HepG2 (cell line): Measurements from ENCODE around the gene YWHAB. TPM values are rescaled to one million over a fixed set of nuclear protein-coding genes. Genes with fewer than 3 reads are reported as not detected.

Experiments
- ARID2 ChIP-seq: sonication (generic); formaldehyde crosslinking; IDR thresholded peaks from 2 replicates; pipeline ENCODE4 v1.8.1; 2022; ENCODE audit warnings: mild to moderate bottlenecking, missing genetic modification reagents, borderline replicate concordance
- BATF2 ChIP-seq: sonication (generic); formaldehyde crosslinking; IDR thresholded peaks from 2 replicates; pipeline ENCODE4 v1.8.0; 2022; ENCODE audit warnings: mild to moderate bottlenecking, missing genetic modification reagents, moderate library complexity
- E2F1 ChIP-seq: sonication (generic); formaldehyde crosslinking; IDR thresholded peaks from 2 replicates; pipeline ENCODE4 v1.5.0; 2020; ENCODE audit warnings: missing genetic modification reagents
- ELF1 ChIP-seq: sonication (generic); formaldehyde crosslinking; IDR thresholded peaks from 2 replicates; pipeline ENCODE4 v1.4.0; 2020; ENCODE audit warnings: missing genetic modification reagents
- MATR3 ChIP-seq: sonication (generic); formaldehyde crosslinking; IDR thresholded peaks from 2 replicates; pipeline ENCODE4 v1.4.0; 2020; ENCODE audit warnings: missing genetic modification reagents
- MED8 ChIP-seq: sonication (generic); formaldehyde crosslinking; IDR thresholded peaks from 2 replicates; pipeline ENCODE4 v1.8.1; 2023; ENCODE audit warnings: mild to moderate bottlenecking, missing genetic modification reagents; ENCODE audit not compliant: insufficient replicate concordance
- MXD3 ChIP-seq: IDR thresholded peaks from 2 replicates; pipeline ENCODE4 v1.6.1; 2016; ENCODE audit warnings: mild to moderate bottlenecking, missing biosample characterization, missing genetic modification reagents
- NBN ChIP-seq: fragments of 450-650 bp; conservative IDR thresholded peaks from 2 replicates; pipeline ENCODE4 v1.6.1; 2017
- NFE2 ChIP-seq: sonication (generic); formaldehyde crosslinking; IDR thresholded peaks from 2 replicates; pipeline ENCODE4 v1.4.0; 2020; ENCODE audit warnings: missing genetic modification reagents
- POLR2AphosphoS2 ChIP-seq: IDR thresholded peaks from 2 replicates; pipeline ENCODE4 v1.6.1; 2011; ENCODE audit warnings: low read depth, low read length, improper control_type of control experiment
- PTBP1 ChIP-seq: fragments of 200-400 bp; formaldehyde crosslinking; IDR thresholded peaks from 2 replicates; pipeline ENCODE4 v1.6.1; 2018; ENCODE audit warnings: low read length, low read depth; ENCODE audit not compliant: poor library complexity, severe bottlenecking
- REXO4 ChIP-seq: sonication (generic); formaldehyde crosslinking; IDR thresholded peaks from 2 replicates; pipeline ENCODE4 v1.8.0; 2022; ENCODE audit warnings: missing genetic modification reagents, mild to moderate bottlenecking, borderline replicate concordance
- SALL1 ChIP-seq: sonication (generic); formaldehyde crosslinking; IDR thresholded peaks from 2 replicates; pipeline ENCODE4 v1.8.0; 2022; ENCODE audit warnings: mild to moderate bottlenecking, missing genetic modification reagents
- THYN1 ChIP-seq: sonication (generic); formaldehyde crosslinking; IDR thresholded peaks from 2 replicates; pipeline ENCODE4 v1.8.1; 2023; ENCODE audit warnings: low read depth, mild to moderate bottlenecking, moderate library complexity, missing genetic modification reagents, borderline replicate concordance
- TP53 ChIP-seq: sonication (generic); formaldehyde crosslinking; conservative IDR thresholded peaks from 2 replicates; pipeline ENCODE4 v1.4.0; 2020; ENCODE audit warnings: missing genetic modification reagents
- XBP1 ChIP-seq: sonication (generic); formaldehyde crosslinking; IDR thresholded peaks from 2 replicates; pipeline ENCODE4 v1.5.0; 2020; ENCODE audit warnings: missing genetic modification reagents
- ZBTB25 ChIP-seq: IDR thresholded peaks from 2 replicates; pipeline ENCODE4 v1.6.1; 2018; ENCODE audit warnings: missing genetic modification reagents
- ZFP37 ChIP-seq: sonication (generic); formaldehyde crosslinking; IDR thresholded peaks from 2 replicates; pipeline ENCODE4 v1.4.0; 2020; ENCODE audit warnings: missing genetic modification reagents, borderline replicate concordance
- ZFP91 ChIP-seq: sonication (generic); formaldehyde crosslinking; IDR thresholded peaks from 2 replicates; pipeline ENCODE4 v1.9.0; 2022; ENCODE audit warnings: missing genetic modification reagents, mild to moderate bottlenecking, borderline replicate concordance
- ZNF629 ChIP-seq: sonication (generic); formaldehyde crosslinking; conservative IDR thresholded peaks from 2 replicates; pipeline ENCODE4 v1.5.0; 2020; ENCODE audit warnings: missing genetic modification reagents
- ZNF691 ChIP-seq: sonication (generic); formaldehyde crosslinking; IDR thresholded peaks from 2 replicates; pipeline ENCODE4 v1.4.0; 2020; ENCODE audit warnings: missing genetic modification reagents, low read depth, mild to moderate bottlenecking, borderline replicate concordance
- ZNF7 ChIP-seq: IDR thresholded peaks from 2 replicates; pipeline ENCODE4 v1.6.1; 2016; ENCODE audit warnings: missing biosample characterization, missing genetic modification reagents
- ZSCAN12 ChIP-seq: sonication (generic); formaldehyde crosslinking; IDR thresholded peaks from 2 replicates; pipeline ENCODE4 v1.9.0; 2021; ENCODE audit warnings: mild to moderate bottlenecking, missing genetic modification reagents
- ZSCAN30 ChIP-seq: sonication (generic); formaldehyde crosslinking; IDR thresholded peaks from 2 replicates; pipeline ENCODE4 v1.5.0; 2020; ENCODE audit warnings: mild to moderate bottlenecking, missing genetic modification reagents
- polyA plus RNA-seq, 8 experiments: library from polyadenylated mRNA; depleted of rRNA in 3 of 8; stranded (reverse) in 7 of 8; unstranded in 1 of 8; fragments of >200 nt; fragmentation: Illumina TruSeq in 4 of 8; extraction: Trizol in 4 of 8; gene quantifications; 2 replicates each; pipeline versions ENCODE4 v1.2.1 to v1.2.3, GENCODE V29; 2011 to 2016; ENCODE audit warnings: low read depth in 4 of 8, missing spikeins in 1 of 8, mixed read lengths in 1 of 8; ENCODE audit not compliant: insufficient read depth in 1 of 8
- total RNA-seq, 5 experiments: library from RNA; depleted of rRNA; stranded (reverse); fragments of >200 nt; fragmentation: Illumina TruSeq; extraction: Trizol; gene quantifications; 2 replicates each; pipeline ENCODE4 v1.2.3, GENCODE V29; 2016; ENCODE audit warnings: low read depth in 1 of 5

The YWHAB gene
- total and polyA plus RNA-seq, 2 of the 13 experiments (the other 11 are each of a cell fraction or from before 2014, with no cell fraction given), result 77.2 to 121 TPM

GRCh38 chr20:44911264-44911921 lies 25.9 kb downstream of the YWHAB start (continued):
- TF ChIP-seq MXD3 (CRISPR knock-in tag) (no peak; the same call in 1 of the 2 replicates), TP53 (CRISPR knock-in tag) (peak; percentile 89), ELF1 (peak; percentile 45; the same call in 1 of the 2 replicates), ZNF7 (CRISPR knock-in tag) (no peak; the same call in 1 of the 2 replicates), ZFP91 (CRISPR knock-in tag) (peak; percentile 69; the same call in 1 of the 2 replicates), ZNF629 (CRISPR knock-in tag) (no peak), ARID2 (CRISPR knock-in tag) (no peak), NBN (no peak), PTBP1 (no peak), MED8 (CRISPR knock-in tag) (no peak), POLR2AphosphoS2 (no peak), SALL1 (CRISPR knock-in tag) (peak; percentile 75; the same call in 1 of the 2 replicates), THYN1 (CRISPR knock-in tag) (no peak), XBP1 (CRISPR knock-in tag) (no peak; the same call in 1 of the 2 replicates), ZSCAN30 (no peak), REXO4 (CRISPR knock-in tag) (no peak), ZFP37 (peak; percentile 67; the same call in 1 of the 2 replicates), NFE2 (CRISPR knock-in tag) (no peak), BATF2 (no peak), ZNF691 (no peak; the same call in 1 of the 2 replicates), E2F1 (0 out of 2 replicates have a peak, but pooled peaks have one; percentile 36), ZBTB25 (CRISPR knock-in tag) (no peak), MATR3 (CRISPR knock-in tag) (no peak), ZSCAN12 (CRISPR knock-in tag) (no peak)
